ENCODE data around the gene BFSP1. TPM values are rescaled to one million over a fixed set of nuclear protein-coding genes. Genes with fewer than 3 reads are reported as not detected.

BFSP1 gene
- 1 to 10 TPM; 2.0 to 2.2 TPM for total RNA-seq

GRCh38 chr20:17530716-17531664 is at the start of gene BFSP1:
Gene BFSP1 (minus strand): TSS chr20:17531379. CDS start chr20:17531329, 50 bp downstream.
- DNase-seq: peak; percentile 62
- ChIA-PET POLR2A (no interaction called here), CTCF (interaction anchor here (0.9 to 2.0 kb wide), 7 partner anchors 9 to 351 kb away, joined by 3 to 9 read pairs (median 3); partner anchors contain the start of gene RRBP1)
- Mint-ChIP-seq H3K27me3 (peaks cover 16% of the 10 kb centered on the region), H3K4me3 (peak within 1 kb of the TSS; percentile 89), H3K27ac (peak within 1 kb of the TSS; percentile 97), H3K36me3 (ENCODE audit: low read depth) (no peaks in the 10 kb centered on the region), H3K4me1 (peaks cover 29% of the 10 kb centered on the region), H3K9me3 (no peaks in the 10 kb centered on the region)

DNA sequence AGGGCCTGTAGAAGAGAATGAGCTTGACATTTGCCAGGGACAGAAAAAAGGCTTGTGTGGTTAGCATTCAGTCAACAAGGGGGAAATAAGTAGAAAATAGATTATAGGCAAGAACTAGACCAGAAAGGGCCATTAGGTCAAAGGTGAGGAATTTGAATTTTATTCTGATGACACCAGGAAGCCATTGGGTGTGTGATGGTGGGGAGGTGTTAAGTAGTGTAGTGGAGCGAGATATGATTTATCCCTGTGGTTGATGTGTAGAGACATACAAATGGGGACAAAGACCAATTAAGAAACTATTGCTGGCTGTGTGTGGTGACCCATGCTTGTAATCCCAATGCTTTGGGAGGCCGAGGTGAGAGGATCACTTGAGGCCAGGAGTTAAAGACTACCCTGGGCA is 49.7 kb upstream of the BFSP1 start:
- POLR2A ChIA-PET: no interaction called here
- peaks cover 23% of the 10 kb centered on the region for H3K4me1 Mint-ChIP-seq
- H3K27me3 Mint-ChIP-seq: no peaks in the 10 kb centered on the region
- no peaks in the 10 kb centered on the region for H3K9me3 Mint-ChIP-seq
- H3K36me3 Mint-ChIP-seq (ENCODE audit: low read depth): peaks cover 15% of the 10 kb centered on the region
- H3K27ac Mint-ChIP-seq: no peak overlapping the region
- no peak for DNase-seq
- CTCF ChIA-PET: interaction anchor here (0.6 to 2.3 kb wide), 3 partner anchors 8 to 1048 kb away, joined by 3 to 6 read pairs (median 4); no protein-coding TSS in a partner anchor
- no peak overlapping the region for H3K4me3 Mint-ChIP-seq

DNA sequence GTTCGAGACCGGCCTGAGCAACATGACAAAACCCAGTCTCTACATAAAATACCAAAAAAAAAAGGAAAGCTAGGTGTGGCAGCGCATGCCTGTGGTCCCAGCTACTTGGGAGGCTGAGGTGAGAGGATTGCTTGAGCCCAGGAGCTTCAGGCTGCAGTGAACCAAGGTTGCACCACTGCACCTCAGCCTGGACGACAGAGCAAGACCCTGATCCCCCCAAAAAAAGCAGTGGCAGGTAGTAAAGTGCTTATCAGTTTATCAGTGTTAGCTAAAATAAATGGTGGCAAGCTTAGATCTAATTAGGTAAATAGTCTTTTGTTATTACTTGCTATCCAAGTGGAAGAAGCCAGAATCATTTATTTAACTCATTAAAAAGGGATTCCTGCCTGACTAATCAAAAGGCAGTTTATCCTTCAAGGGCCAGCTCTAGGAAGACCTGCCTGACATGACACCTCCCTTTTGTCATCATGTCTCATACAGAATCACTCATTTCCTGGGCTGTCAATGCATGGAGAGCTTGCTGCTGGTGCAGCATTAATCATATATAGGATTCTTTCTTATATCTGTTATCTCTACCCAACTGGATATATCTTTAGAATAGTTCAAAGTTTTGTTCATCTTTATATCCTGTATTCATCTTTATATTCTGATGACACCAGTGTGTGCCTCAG is 48.3 kb upstream of the BFSP1 start:
- Mint-ChIP-seq H3K27me3 (no peaks in the 10 kb centered on the region), H3K27ac (no peak overlapping the region), H3K4me3 (no peak overlapping the region), H3K36me3 (ENCODE audit: low read depth) (peaks cover 15% of the 10 kb centered on the region), H3K4me1 (peaks cover 23% of the 10 kb centered on the region), H3K9me3 (no peaks in the 10 kb centered on the region)
- ChIA-PET CTCF (interaction anchor here (1.0 kb wide), 1 partner anchor 12 kb away, joined by 3 read pairs; no protein-coding TSS in a partner anchor), POLR2A (no interaction called here)
- no peak for DNase-seq

GRCh38 chr20:17576215-17576614 is 45.0 kb upstream of the BFSP1 start:
- Mint-ChIP-seq H3K9me3 (no peaks in the 10 kb centered on the region), H3K4me3 (no peak overlapping the region), H3K36me3 (ENCODE audit: low read depth) (peaks cover 11% of the 10 kb centered on the region), H3K27ac (no peak overlapping the region), H3K4me1 (peaks cover 30% of the 10 kb centered on the region), H3K27me3 (no peaks in the 10 kb centered on the region)
- DNase-seq: no peak
- CTCF ChIA-PET: interaction anchor here (1.7 kb wide), 1 partner anchor 10 kb away, joined by 3 read pairs; no protein-coding TSS in a partner anchor
- POLR2A ChIA-PET: no interaction called here

- ChIA-PET POLR2A (no interaction called here), CTCF (interaction anchor here (1.1 to 1.8 kb wide), 4 partner anchors 9 to 44 kb away, joined by 4 to 6 read pairs (median 4); no protein-coding TSS in a partner anchor)
- peaks cover 28% of the 10 kb centered on the region for H3K4me1 Mint-ChIP-seq
- DNase-seq: no peak
- no peak overlapping the region for H3K27ac Mint-ChIP-seq
- peaks cover 5% of the 10 kb centered on the region for H3K36me3 Mint-ChIP-seq (ENCODE audit: low read depth)
- peaks cover 3% of the 10 kb centered on the region for H3K27me3 Mint-ChIP-seq
- no peak overlapping the region for H3K4me3 Mint-ChIP-seq
- H3K9me3 Mint-ChIP-seq: no peaks in the 10 kb centered on the region
These were observed 42.3 kb upstream of the BFSP1 start for GRCh38 chr20:17573463-17573862.

DNA sequence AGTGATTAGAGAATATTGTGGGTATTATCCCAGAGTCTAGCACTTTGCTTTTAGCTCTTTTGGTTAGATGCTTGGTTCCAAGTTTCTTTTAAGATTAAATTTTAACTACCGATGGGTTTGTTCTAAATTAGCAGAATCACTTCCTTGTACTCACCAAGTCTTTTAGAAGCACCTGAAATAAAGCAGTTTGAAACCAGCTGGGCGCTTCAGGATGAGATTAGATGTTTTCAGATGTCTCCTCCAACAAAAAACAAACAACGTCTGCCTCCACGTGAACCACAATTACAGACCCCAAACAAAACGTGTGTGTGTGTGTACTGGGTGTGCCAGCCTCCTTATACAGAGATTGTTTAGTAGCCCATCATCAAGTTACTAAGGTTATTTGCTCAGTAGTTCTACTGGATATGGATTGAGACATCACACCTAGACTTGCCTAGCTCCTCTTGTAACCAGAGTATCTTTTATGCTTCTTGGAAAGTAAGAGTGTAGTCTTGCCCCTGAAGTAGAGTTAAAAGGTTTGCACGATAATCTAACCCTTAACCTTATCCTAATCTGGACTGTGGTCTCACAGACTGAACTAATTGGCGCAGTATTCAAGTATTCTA is 41.0 kb upstream of the BFSP1 start:
- POLR2A ChIA-PET: interaction anchor here (1.0 kb wide), 1 partner anchor 14 kb away, joined by 4 read pairs; no protein-coding TSS in a partner anchor
- CTCF ChIA-PET: interaction anchor here (1.1 to 1.8 kb wide), 2 partner anchors 10 to 84 kb away, joined by 3 to 6 read pairs; no protein-coding TSS in a partner anchor
- no peak overlapping the region for H3K27ac Mint-ChIP-seq
- peaks cover 10% of the 10 kb centered on the region for H3K27me3 Mint-ChIP-seq
- no peaks in the 10 kb centered on the region for H3K9me3 Mint-ChIP-seq
- no peak for DNase-seq
- H3K36me3 Mint-ChIP-seq (ENCODE audit: low read depth): peaks cover 5% of the 10 kb centered on the region
- H3K4me1 Mint-ChIP-seq: peaks cover 29% of the 10 kb centered on the region
- no peak overlapping the region for H3K4me3 Mint-ChIP-seq

DNA sequence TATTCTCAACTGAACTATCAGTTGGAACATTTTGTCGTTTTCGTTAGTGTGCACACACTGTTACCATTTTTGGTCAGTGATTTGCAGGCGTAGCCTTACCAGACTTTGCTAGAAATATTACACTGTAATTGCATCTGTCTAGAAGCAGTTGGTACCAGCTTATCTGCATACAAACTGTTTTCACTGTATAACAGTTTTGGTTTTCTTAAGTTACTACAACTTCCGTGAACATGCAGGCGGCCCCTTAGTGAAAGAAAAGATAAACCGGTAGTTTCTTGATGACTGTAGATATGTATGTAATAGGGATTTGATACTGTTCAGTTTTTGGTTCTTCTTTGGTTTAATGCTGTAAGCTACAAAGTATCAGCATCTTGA is 40.0 kb upstream of the BFSP1 start:
- Mint-ChIP-seq H3K9me3 (peaks cover 3% of the 10 kb centered on the region), H3K36me3 (ENCODE audit: low read depth) (peaks cover 1% of the 10 kb centered on the region), H3K4me1 (peaks cover 29% of the 10 kb centered on the region), H3K27ac (peak overlapping the region; percentile 91), H3K27me3 (peaks cover 12% of the 10 kb centered on the region), H3K4me3 (peak overlapping the region; percentile 91)
- DNase-seq: peak; percentile 21
- POLR2A ChIA-PET: interaction anchor here (0.6 kb wide), 2 partner anchors 28 to 39 kb away, joined by 3 to 7 read pairs; no protein-coding TSS in a partner anchor
- CTCF ChIA-PET: interaction anchor here (0.8 to 2.1 kb wide), 6 partner anchors 19 to 111 kb away, joined by 3 to 14 read pairs (median 3); partner anchors contain the start of gene RRBP1

- H3K27me3 Mint-ChIP-seq: peaks cover 14% of the 10 kb centered on the region
- DNase-seq: peak; percentile 33
- H3K27ac Mint-ChIP-seq: peak overlapping the region; percentile 91
- H3K36me3 Mint-ChIP-seq (ENCODE audit: low read depth): no peaks in the 10 kb centered on the region
- CTCF ChIA-PET: interaction anchor here (0.8 to 2.1 kb wide), 11 partner anchors 10 to 111 kb away, joined by 3 to 14 read pairs (median 3); partner anchors contain the start of gene RRBP1
- peak overlapping the region; percentile 91 for H3K4me3 Mint-ChIP-seq
- peaks cover 3% of the 10 kb centered on the region for H3K9me3 Mint-ChIP-seq
- POLR2A ChIA-PET: interaction anchor here (0.6 kb wide), 1 partner anchor 40 kb away, joined by 3 read pairs; no protein-coding TSS in a partner anchor
- H3K4me1 Mint-ChIP-seq: peaks cover 29% of the 10 kb centered on the region
These were observed 39.4 kb upstream of the BFSP1 start for GRCh38 chr20:17570347-17571152.

GRCh38 chr20:17569616-17570346 is 38.6 kb upstream of the BFSP1 start, which contains the start of gene DSTN:
Gene DSTN (plus strand): TSS chr20:17570075. CDS start chr20:17570209, 134 bp downstream.
- Mint-ChIP-seq H3K36me3 (ENCODE audit: low read depth) (no peaks in the 10 kb centered on the region), H3K27me3 (peaks cover 18% of the 10 kb centered on the region), H3K4me3 (peak within 1 kb of the TSS; percentile 91), H3K4me1 (peaks cover 29% of the 10 kb centered on the region), H3K27ac (peak within 1 kb of the TSS; percentile 91), H3K9me3 (peaks cover 3% of the 10 kb centered on the region)
- CTCF ChIA-PET: interaction anchor here (0.8 to 2.1 kb wide), 9 partner anchors 10 to 112 kb away, joined by 3 to 14 read pairs (median 4); partner anchors contain the start of gene RRBP1
- POLR2A ChIA-PET: interaction anchor here (0.7 kb wide), 1 partner anchor 40 kb away, joined by 4 read pairs; no protein-coding TSS in a partner anchor
- DNase-seq: peak; percentile 89

DNA sequence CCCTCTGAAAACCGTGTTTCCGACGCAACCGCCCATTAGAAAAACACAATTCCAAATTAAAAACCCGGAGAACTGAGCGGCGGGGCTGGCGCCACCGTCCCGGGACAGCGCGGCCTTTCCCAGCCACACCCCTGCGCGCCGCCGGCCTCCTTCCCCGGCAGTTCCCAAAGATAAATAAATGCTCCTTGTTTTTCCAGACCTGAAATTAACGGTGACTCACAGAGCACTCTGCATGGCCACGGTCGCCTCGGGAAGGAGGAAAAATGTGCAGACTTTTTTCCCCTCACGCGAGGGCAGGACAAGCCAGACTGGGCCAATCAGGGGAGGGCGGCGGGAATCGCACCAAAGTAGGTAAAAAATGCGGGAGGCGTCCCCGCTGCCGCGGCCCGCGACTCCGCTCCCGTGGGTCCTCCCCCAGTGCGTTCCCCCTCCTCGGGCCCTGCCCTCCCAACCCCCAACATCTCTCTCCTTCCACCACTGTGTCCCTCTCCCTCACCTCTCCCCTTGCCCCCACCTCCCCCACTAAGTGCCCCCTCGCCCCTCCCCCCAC is 37.9 kb upstream of the BFSP1 start:
- peaks cover 3% of the 10 kb centered on the region for H3K9me3 Mint-ChIP-seq
- H3K4me3 Mint-ChIP-seq: peak overlapping the region; percentile 91
- no peak overlapping the region for H3K27ac Mint-ChIP-seq
- ChIA-PET POLR2A (no interaction called here), CTCF (interaction anchor here (1.2 to 2.1 kb wide), 2 partner anchors 25 to 113 kb away, joined by 3 to 14 read pairs; partner anchors contain the start of gene RRBP1)
- peaks cover 20% of the 10 kb centered on the region for H3K27me3 Mint-ChIP-seq
- DNase-seq: peak; percentile 19
- H3K36me3 Mint-ChIP-seq (ENCODE audit: low read depth): no peaks in the 10 kb centered on the region
- H3K4me1 Mint-ChIP-seq: peaks cover 29% of the 10 kb centered on the region
